DND-41 (cell line): ENCODE measurements around the gene SLC9A7.

Experiments used
- EZH2 ChIP-seq: IDR thresholded peaks from 3 replicates; pipeline ENCODE4 v1.6.1; 2012; ENCODE audit warnings: borderline replicate concordance, low read depth, mild to moderate bottlenecking, moderate library complexity, low read length, inconsistent platforms; ENCODE audit not compliant: severe bottlenecking
- TF ChIP-seq, protein P1 (sequence below): IDR thresholded peaks from 2 replicates; pipeline ENCODE4 v1.5.1; 2012; ENCODE audit warnings: borderline replicate concordance, low read length, moderate library complexity, mild to moderate bottlenecking; ENCODE audit not compliant: poor library complexity, severe bottlenecking; ENCODE audit errors: extremely low read depth

DNA sequence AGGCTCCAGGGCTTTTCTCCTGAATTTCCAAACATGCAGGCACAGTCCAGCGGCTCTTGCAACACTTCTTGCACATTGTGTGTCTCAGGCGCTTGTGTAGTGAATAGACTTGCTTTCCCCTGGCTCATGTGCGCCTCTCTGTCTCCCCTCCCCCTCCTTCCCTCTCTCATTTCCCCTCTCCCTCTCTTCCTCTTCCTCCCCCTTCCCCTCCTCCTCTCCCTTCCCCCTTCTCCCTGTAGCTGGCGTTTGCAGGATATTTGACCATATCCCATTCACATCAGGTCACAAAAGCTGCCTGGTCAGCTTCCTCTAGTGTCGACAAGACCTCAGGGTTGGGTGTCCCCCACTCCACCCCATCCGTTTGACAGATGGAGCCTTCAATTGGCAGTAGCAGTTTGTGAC, 182.9 kb downstream of the SLC9A7 start:
- TF ChIP-seq, protein P1, sequence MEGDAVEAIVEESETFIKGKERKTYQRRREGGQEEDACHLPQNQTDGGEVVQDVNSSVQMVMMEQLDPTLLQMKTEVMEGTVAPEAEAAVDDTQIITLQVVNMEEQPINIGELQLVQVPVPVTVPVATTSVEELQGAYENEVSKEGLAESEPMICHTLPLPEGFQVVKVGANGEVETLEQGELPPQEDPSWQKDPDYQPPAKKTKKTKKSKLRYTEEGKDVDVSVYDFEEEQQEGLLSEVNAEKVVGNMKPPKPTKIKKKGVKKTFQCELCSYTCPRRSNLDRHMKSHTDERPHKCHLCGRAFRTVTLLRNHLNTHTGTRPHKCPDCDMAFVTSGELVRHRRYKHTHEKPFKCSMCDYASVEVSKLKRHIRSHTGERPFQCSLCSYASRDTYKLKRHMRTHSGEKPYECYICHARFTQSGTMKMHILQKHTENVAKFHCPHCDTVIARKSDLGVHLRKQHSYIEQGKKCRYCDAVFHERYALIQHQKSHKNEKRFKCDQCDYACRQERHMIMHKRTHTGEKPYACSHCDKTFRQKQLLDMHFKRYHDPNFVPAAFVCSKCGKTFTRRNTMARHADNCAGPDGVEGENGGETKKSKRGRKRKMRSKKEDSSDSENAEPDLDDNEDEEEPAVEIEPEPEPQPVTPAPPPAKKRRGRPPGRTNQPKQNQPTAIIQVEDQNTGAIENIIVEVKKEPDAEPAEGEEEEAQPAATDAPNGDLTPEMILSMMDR = no peak
- TF ChIP-seq EZH2 = no peak
